ENCODE data around the gene SP6.

The SP6 gene

DNA sequence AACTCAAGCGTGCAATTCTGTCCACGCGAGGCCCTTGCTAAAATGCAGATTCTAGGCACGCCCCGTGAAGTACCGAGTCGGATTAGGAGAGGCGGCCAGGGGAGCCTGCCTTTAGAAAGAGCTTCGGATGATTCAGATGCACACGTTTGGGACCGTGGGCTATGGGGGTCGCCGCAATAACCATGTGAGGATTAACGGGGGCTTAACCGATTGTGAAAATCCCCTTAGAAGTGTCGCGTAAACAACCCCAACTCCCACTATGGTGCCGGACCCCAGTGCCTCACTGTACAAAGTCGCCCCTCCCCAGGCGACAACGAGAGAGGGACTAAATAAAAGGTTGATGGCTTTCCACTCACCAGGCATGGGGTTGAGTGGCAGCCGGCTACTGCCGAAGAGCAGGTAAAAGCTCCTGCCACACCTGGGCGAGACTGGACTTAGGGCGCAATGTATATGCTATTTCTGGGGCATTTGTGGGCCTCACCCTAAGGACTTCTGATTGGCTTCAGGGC, 44.4 kb upstream of the SP6 start:
- no peak for TF ChIP-seq CTCF (IDR thresholded peaks at IDR 0.05; ENCODE audit: control insufficient read depth, insufficient read depth, low read depth, low read length, missing control alignments)
- DNase-seq (ENCODE audit: low read depth), result no peak
- peak overlapping the region; percentile 96 for H3K4me3 ChIP-seq (ENCODE audit: control insufficient read depth, low read depth, low read length)

- H3K4me3 ChIP-seq (ENCODE audit: control insufficient read depth, low read depth, low read length), result peak overlapping the region; percentile 96
- DNase-seq (ENCODE audit: low read depth), result no peak
- peak; percentile 2 for TF ChIP-seq CTCF (IDR thresholded peaks at IDR 0.05; ENCODE audit: control insufficient read depth, insufficient read depth, low read depth, low read length, missing control alignments)
Observed at GRCh38 chr17:47894498-47895346, 43.8 kb upstream of the SP6 start.

- DNase-seq (ENCODE audit: low read depth), result no peak
- H3K4me3 ChIP-seq (ENCODE audit: control insufficient read depth, low read depth, low read length), result no peak overlapping the region
Observed at GRCh38 chr17:47891545-47892088, 40.7 kb upstream of the SP6 start.

GRCh38 chr17:47889734-47890529, 39.0 kb upstream of the SP6 start:
- H3K4me3 ChIP-seq (ENCODE audit: control insufficient read depth, low read depth, low read length), result no peak overlapping the region
- peak; percentile 38 for DNase-seq (ENCODE audit: low read depth)
- TF ChIP-seq CTCF (IDR thresholded peaks at IDR 0.05; ENCODE audit: control insufficient read depth, insufficient read depth, low read depth, low read length, missing control alignments), result peak; percentile 90

More at GRCh38 chr17:47891545-47892088, 40.7 kb upstream of the SP6 start:
- no peak for TF ChIP-seq CTCF (IDR thresholded peaks at IDR 0.05; ENCODE audit: control insufficient read depth, insufficient read depth, low read depth, low read length, missing control alignments)

DNA sequence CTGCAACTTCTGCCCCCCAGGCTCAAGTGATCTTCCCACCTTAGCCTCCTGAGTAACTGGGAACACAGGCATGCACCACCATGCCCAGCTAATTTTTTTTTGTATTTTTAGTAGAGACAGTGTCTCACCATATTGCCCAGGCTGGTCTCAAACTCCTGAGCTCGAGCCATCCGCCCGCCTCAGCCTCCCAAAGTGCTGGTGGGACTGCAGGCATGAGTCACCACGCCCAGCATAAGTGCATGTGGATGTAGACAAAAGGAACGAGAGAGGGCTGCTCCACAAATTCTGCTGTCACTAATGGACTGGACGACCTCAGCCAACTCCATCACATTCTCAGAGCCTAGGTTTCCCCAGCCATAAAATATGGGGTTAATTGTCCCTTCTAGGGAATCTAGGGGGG, 37.3 kb upstream of the SP6 start:
- no peak for TF ChIP-seq CTCF (IDR thresholded peaks at IDR 0.05; ENCODE audit: control insufficient read depth, insufficient read depth, low read depth, low read length, missing control alignments)
- no peak for DNase-seq (ENCODE audit: low read depth)

GRCh38 chr17:47884905-47885730, 34.2 kb upstream of the SP6 start:
- H3K4me3 ChIP-seq (ENCODE audit: control insufficient read depth, low read depth, low read length), result no peak overlapping the region
- no peak for DNase-seq (ENCODE audit: low read depth)
- no peak for TF ChIP-seq CTCF (IDR thresholded peaks at IDR 0.05; ENCODE audit: control insufficient read depth, insufficient read depth, low read depth, low read length, missing control alignments)

More for the DNA sequence above, 37.3 kb upstream of the SP6 start:
- no peak overlapping the region for H3K4me3 ChIP-seq (ENCODE audit: control insufficient read depth, low read depth, low read length)
